IgD-negative memory B cell (primary cell): ENCODE results near the gene IGSF11. TPM values are rescaled to one million over a fixed set of nuclear protein-coding genes. Genes with fewer than 3 reads are reported as not detected.

Experiments
- H3K27ac Mint-ChIP-seq, 3 donors: one replicate each; pipeline ENCODE4 v1.8.0; 2020 to 2022; ENCODE audit warnings: mild to moderate bottlenecking in 3 of 3, mixed read lengths in 3 of 3, moderate library complexity in 1 of 3
- H3K27me3 Mint-ChIP-seq: one replicate; pipeline ENCODE4 v1.8.0; 2021; ENCODE audit warnings: mixed read lengths
- H3K36me3 Mint-ChIP-seq: one replicate; pipeline ENCODE4 v1.8.0; 2020; ENCODE audit warnings: mild to moderate bottlenecking, mixed read lengths
- H3K4me1 Mint-ChIP-seq, 3 donors: one replicate each; pipeline ENCODE4 v1.8.0; 2020 to 2022; ENCODE audit warnings: mixed read lengths in 3 of 3, mild to moderate bottlenecking in 1 of 3
- H3K4me3 Mint-ChIP-seq, 4 donors: one replicate each; pipeline ENCODE4 v1.8.0; 2020 to 2022; ENCODE audit warnings: mild to moderate bottlenecking in 4 of 4, mixed read lengths in 4 of 4, moderate library complexity in 3 of 4
- H3K9me3 Mint-ChIP-seq, 3 donors: one replicate each; pipeline ENCODE4 v1.8.0; 2020 to 2021; ENCODE audit warnings: mixed read lengths in 3 of 3, mild to moderate bottlenecking in 1 of 3
- polyA plus RNA-seq: library from polyadenylated mRNA; unstranded; fragments of 300-500 nt; fragmentation: Illumina TruSeq; gene quantifications from one replicate; pipeline ENCODE4 v1.2.3, GENCODE V29; 2021

The IGSF11 gene
- polyA plus RNA-seq, 1 donor from 2014 or later: not detected

- H3K9me3 Mint-ChIP-seq: no peaks in the 10 kb centered on the region
- no peaks in the 10 kb centered on the region for H3K4me1 Mint-ChIP-seq
- H3K27ac Mint-ChIP-seq: no peak overlapping the region
- no peaks in the 10 kb centered on the region for H3K36me3 Mint-ChIP-seq
- no peak overlapping the region for H3K4me3 Mint-ChIP-seq
- H3K27me3 Mint-ChIP-seq: peaks cover 5% of the 10 kb centered on the region
Observed at GRCh38 chr3:119018690-119019463, 15.8 kb downstream of the IGSF11 start.

GRCh38 chr3:119015942-119016341 is 18.7 kb downstream of the IGSF11 start:
- Mint-ChIP-seq H3K4me3 (no peak overlapping the region), H3K4me1 (no peaks in the 10 kb centered on the region), H3K27me3 (peaks cover 4% of the 10 kb centered on the region), H3K27ac (peak overlapping the region in 1 of 3 donors; percentile 20), H3K9me3 (no peaks in the 10 kb centered on the region), H3K36me3 (no peaks in the 10 kb centered on the region)

GRCh38 chr3:119013951-119014350 is 20.7 kb downstream of the IGSF11 start:
- no peak overlapping the region for H3K4me3 Mint-ChIP-seq
- H3K27ac Mint-ChIP-seq: no peak overlapping the region
- H3K36me3 Mint-ChIP-seq: no peaks in the 10 kb centered on the region
- peaks cover 4% of the 10 kb centered on the region for H3K27me3 Mint-ChIP-seq
- H3K4me1 Mint-ChIP-seq: no peaks in the 10 kb centered on the region
- no peaks in the 10 kb centered on the region for H3K9me3 Mint-ChIP-seq

- peaks cover 8% of the 10 kb centered on the region for H3K27me3 Mint-ChIP-seq
- H3K9me3 Mint-ChIP-seq: peaks cover 0 to 3% (median 2%) of the 10 kb centered on the region in 3 donors
- H3K4me3 Mint-ChIP-seq: no peak overlapping the region
- H3K4me1 Mint-ChIP-seq: no peaks in the 10 kb centered on the region
- H3K27ac Mint-ChIP-seq: no peak overlapping the region
- no peaks in the 10 kb centered on the region for H3K36me3 Mint-ChIP-seq
Observed at GRCh38 chr3:119011528-119011927, 23.1 kb downstream of the IGSF11 start.

- Mint-ChIP-seq H3K36me3 (no peaks in the 10 kb centered on the region), H3K27me3 (peaks cover 3% of the 10 kb centered on the region), H3K27ac (no peak overlapping the region), H3K4me1 (no peaks in the 10 kb centered on the region), H3K9me3 (no peaks in the 10 kb centered on the region), H3K4me3 (no peak overlapping the region)
Observed at GRCh38 chr3:118997190-118997589, 37.5 kb downstream of the IGSF11 start.

- Mint-ChIP-seq H3K27me3 (peaks cover 4% of the 10 kb centered on the region), H3K9me3 (no peaks in the 10 kb centered on the region), H3K27ac (no peak overlapping the region), H3K36me3 (no peaks in the 10 kb centered on the region), H3K4me1 (no peaks in the 10 kb centered on the region), H3K4me3 (no peak overlapping the region)
Observed at GRCh38 chr3:118991775-118992174, 42.9 kb downstream of the IGSF11 start.

GRCh38 chr3:118990823-118991560 is 43.7 kb downstream of the IGSF11 start:
- H3K36me3 Mint-ChIP-seq: no peaks in the 10 kb centered on the region
- peaks cover 4% of the 10 kb centered on the region for H3K27me3 Mint-ChIP-seq
- H3K9me3 Mint-ChIP-seq: no peaks in the 10 kb centered on the region
- no peak overlapping the region for H3K4me3 Mint-ChIP-seq
- H3K27ac Mint-ChIP-seq: no peak overlapping the region
- H3K4me1 Mint-ChIP-seq: no peaks in the 10 kb centered on the region

GRCh38 chr3:118988198-118989130 is 46.2 kb downstream of the IGSF11 start:
- Mint-ChIP-seq H3K4me1 (peaks cover 0 to 2% (median 0%) of the 10 kb centered on the region in 3 donors), H3K27me3 (peaks cover 4% of the 10 kb centered on the region), H3K9me3 (no peaks in the 10 kb centered on the region), H3K36me3 (no peaks in the 10 kb centered on the region), H3K27ac (no peak overlapping the region), H3K4me3 (no peak overlapping the region)

- H3K9me3 Mint-ChIP-seq: no peaks in the 10 kb centered on the region
- no peak overlapping the region for H3K27ac Mint-ChIP-seq
- peaks cover 4% of the 10 kb centered on the region for H3K27me3 Mint-ChIP-seq
- H3K36me3 Mint-ChIP-seq: no peaks in the 10 kb centered on the region
- peaks cover 0 to 2% (median 0%) of the 10 kb centered on the region in 3 donors for H3K4me1 Mint-ChIP-seq
- no peak overlapping the region for H3K4me3 Mint-ChIP-seq
Observed at GRCh38 chr3:118987477-118987876, 47.2 kb downstream of the IGSF11 start.

- peaks cover 4% of the 10 kb centered on the region for H3K27me3 Mint-ChIP-seq
- H3K36me3 Mint-ChIP-seq: no peaks in the 10 kb centered on the region
- H3K4me1 Mint-ChIP-seq: peaks cover 0 to 2% (median 0%) of the 10 kb centered on the region in 3 donors
- no peak overlapping the region for H3K4me3 Mint-ChIP-seq
- H3K27ac Mint-ChIP-seq: no peak overlapping the region
- no peaks in the 10 kb centered on the region for H3K9me3 Mint-ChIP-seq
Observed at GRCh38 chr3:118986734-118987133, 47.9 kb downstream of the IGSF11 start.

- H3K36me3 Mint-ChIP-seq: no peaks in the 10 kb centered on the region
- H3K27ac Mint-ChIP-seq: no peak overlapping the region
- no peak overlapping the region for H3K4me3 Mint-ChIP-seq
- H3K9me3 Mint-ChIP-seq: no peaks in the 10 kb centered on the region
- peaks cover 0 to 2% (median 0%) of the 10 kb centered on the region in 3 donors for H3K4me1 Mint-ChIP-seq
- peaks cover 4% of the 10 kb centered on the region for H3K27me3 Mint-ChIP-seq
Observed at GRCh38 chr3:118984699-118985098, 49.9 kb downstream of the IGSF11 start.

- no peak overlapping the region for H3K27ac Mint-ChIP-seq
- peaks cover 6% of the 10 kb centered on the region for H3K27me3 Mint-ChIP-seq
- H3K4me3 Mint-ChIP-seq: no peak overlapping the region
- peaks cover 0 to 2% (median 0%) of the 10 kb centered on the region in 3 donors for H3K4me1 Mint-ChIP-seq
- peaks cover 0 to 2% (median 0%) of the 10 kb centered on the region in 3 donors for H3K9me3 Mint-ChIP-seq
- no peaks in the 10 kb centered on the region for H3K36me3 Mint-ChIP-seq
Observed at GRCh38 chr3:118981494-118982134, 53.0 kb downstream of the IGSF11 start.

GRCh38 chr3:118980832-118981231 is 53.8 kb downstream of the IGSF11 start:
- Mint-ChIP-seq H3K4me1 (peaks cover 0 to 2% (median 0%) of the 10 kb centered on the region in 3 donors), H3K27me3 (peaks cover 6% of the 10 kb centered on the region), H3K27ac (no peak overlapping the region), H3K36me3 (no peaks in the 10 kb centered on the region), H3K9me3 (peaks cover 0 to 2% (median 0%) of the 10 kb centered on the region in 3 donors), H3K4me3 (no peak overlapping the region)

- Mint-ChIP-seq H3K36me3 (no peaks in the 10 kb centered on the region), H3K27ac (no peak overlapping the region), H3K4me1 (no peaks in the 10 kb centered on the region), H3K27me3 (peaks cover 6% of the 10 kb centered on the region), H3K9me3 (peaks cover 0 to 4% (median 2%) of the 10 kb centered on the region in 3 donors), H3K4me3 (no peak overlapping the region)
Observed at GRCh38 chr3:118978393-118978758, 56.3 kb downstream of the IGSF11 start.
